ENCODE results near the gene CHTF8. TPM values are rescaled to one million over a fixed set of nuclear protein-coding genes. Genes with fewer than 3 reads are reported as not detected.
A peak's percentile ranks its signal among the peaks of the same experiment; 100 is the strongest.
"Not testable (repeated sequence)": the region's sequence is repeated elsewhere in the genome, so short reads cannot be mapped to it uniquely, and the experiment has no call there.

The CHTF8 gene
- total RNA-seq, 1 experiment from 2014 or later = 30.5 TPM

GRCh38 chr16:69139464-69139863 lies 7.1 kb upstream of the CHTF8 start:
- not testable (repeated sequence) for DNase-seq (ENCODE audit: low spot score)

GRCh38 chr16:69138608-69139007 lies 6.2 kb upstream of the CHTF8 start:
- no peak for DNase-seq (ENCODE audit: low spot score)

GRCh38 chr16:69133373-69133954 lies 1.1 kb upstream of the CHTF8 start:
- DNase-seq (ENCODE audit: low spot score) = no peak

- peak; percentile 65 for DNase-seq (ENCODE audit: low spot score)
Observed at GRCh38 chr16:69131839-69132423, 457 bp downstream of the CHTF8 start.

- DNase-seq (ENCODE audit: low spot score) = peak; percentile 45
Observed at GRCh38 chr16:69131167-69131838, 1.1 kb downstream of the CHTF8 start.

GRCh38 chr16:69130461-69130860 lies 1.9 kb downstream of the CHTF8 start:
- DNase-seq (ENCODE audit: low spot score) = no peak

- DNase-seq (ENCODE audit: low spot score) = no peak
Observed at GRCh38 chr16:69127966-69128510, 4.3 kb downstream of the CHTF8 start.

- DNase-seq (ENCODE audit: low spot score) = not testable (repeated sequence)
Observed at GRCh38 chr16:69126801-69127200, 5.6 kb downstream of the CHTF8 start.

- no peak for DNase-seq (ENCODE audit: low spot score)
Observed at GRCh38 chr16:69126221-69126620, 6.2 kb downstream of the CHTF8 start.

- not testable (repeated sequence) for DNase-seq (ENCODE audit: low spot score)
Observed at GRCh38 chr16:69124961-69125360, 7.4 kb downstream of the CHTF8 start.

GRCh38 chr16:69124406-69124805 lies 8.0 kb downstream of the CHTF8 start:
- DNase-seq (ENCODE audit: low spot score) = not testable (repeated sequence)

GRCh38 chr16:69123910-69124309 lies 8.5 kb downstream of the CHTF8 start:
- peak; percentile 70 for DNase-seq (ENCODE audit: low spot score)

- DNase-seq (ENCODE audit: low spot score) = no peak
Observed at GRCh38 chr16:69120096-69120664, 12.2 kb downstream of the CHTF8 start.

GRCh38 chr16:69119536-69119935 lies 12.9 kb downstream of the CHTF8 start:
- DNase-seq (ENCODE audit: low spot score) = no peak

GRCh38 chr16:69118994-69119393 lies 13.4 kb downstream of the CHTF8 start:
- DNase-seq (ENCODE audit: low spot score) = no peak

GRCh38 chr16:69118468-69118867 lies 13.9 kb downstream of the CHTF8 start:
- DNase-seq (ENCODE audit: low spot score) = no peak

- DNase-seq (ENCODE audit: low spot score) = no peak
Observed at GRCh38 chr16:69116906-69117305, 15.5 kb downstream of the CHTF8 start.

- no peak for DNase-seq (ENCODE audit: low spot score)
Observed at GRCh38 chr16:69116256-69116875, 16.0 kb downstream of the CHTF8 start.

- DNase-seq (ENCODE audit: low spot score) = no peak
Observed at GRCh38 chr16:69115837-69116236, 16.6 kb downstream of the CHTF8 start.

- no peak for DNase-seq (ENCODE audit: low spot score)
Observed at GRCh38 chr16:69115361-69115760, 17.0 kb downstream of the CHTF8 start.

- DNase-seq (ENCODE audit: low spot score) = no peak
Observed at GRCh38 chr16:69114976-69115355, 17.4 kb downstream of the CHTF8 start.

GRCh38 chr16:69114346-69114975 lies 17.9 kb downstream of the CHTF8 start:
- DNase-seq (ENCODE audit: low spot score) = no peak

All from A172 (cell line).